Tongue (tissue), 2 donors: ENCODE measurements around the gene TVP23A. TPM values are rescaled to one million over a fixed set of nuclear protein-coding genes. Genes with fewer than 3 reads are reported as not detected.
"Not testable (repeated sequence)": the region's sequence is repeated elsewhere in the genome, so short reads cannot be mapped to it uniquely, and the experiment has no call there.

ENCODE experiments used
- DNase-seq: peaks from one replicate; pipeline ENCODE4 v3.0.0-alpha.2; 2015
- total RNA-seq: library from RNA; depleted of rRNA; stranded (reverse); fragments of >200 nt; gene quantifications from one replicate; pipeline ENCODE4 v1.2.3, GENCODE V29; 2014

TVP23A gene
- total RNA-seq, 1 donor from 2014 or later: 1.2 TPM

GRCh38 chr16:10791048-10791447 is 27.5 kb downstream of the TVP23A start:
- no peak for DNase-seq

- not testable (repeated sequence) for DNase-seq
Measured at GRCh38 chr16:10788630-10789029, 30.0 kb downstream of the TVP23A start.

GRCh38 chr16:10787304-10787703 is 31.3 kb downstream of the TVP23A start:
- no peak for DNase-seq

GRCh38 chr16:10782628-10783027 is 36.0 kb downstream of the TVP23A start:
- no peak for DNase-seq

- no peak for DNase-seq
Measured at GRCh38 chr16:10780628-10781027, 38.0 kb downstream of the TVP23A start.

GRCh38 chr16:10779908-10780307 is 38.7 kb downstream of the TVP23A start:
- DNase-seq: not testable (repeated sequence)

GRCh38 chr16:10777356-10777755 is 41.2 kb downstream of the TVP23A start:
- no peak for DNase-seq

GRCh38 chr16:10776923-10777322 is 41.7 kb downstream of the TVP23A start:
- not testable (repeated sequence) for DNase-seq

GRCh38 chr16:10776280-10776679 is 42.3 kb downstream of the TVP23A start:
- DNase-seq: no peak

- no peak for DNase-seq
Measured at GRCh38 chr16:10770907-10771306, 47.7 kb downstream of the TVP23A start.

GRCh38 chr16:10769381-10769780 is 49.2 kb downstream of the TVP23A start:
- DNase-seq: no peak

GRCh38 chr16:10767127-10767526 is 51.5 kb downstream of the TVP23A start:
- no peak for DNase-seq

GRCh38 chr16:10765772-10766171 is 52.8 kb downstream of the TVP23A start:
- no peak for DNase-seq

- DNase-seq: no peak
Measured at GRCh38 chr16:10763456-10763855, 55.1 kb downstream of the TVP23A start.

- no peak for DNase-seq
Measured at GRCh38 chr16:10762336-10763016, 56.1 kb downstream of the TVP23A start.

- no peak for DNase-seq
Measured at GRCh38 chr16:10761373-10761772, 57.2 kb downstream of the TVP23A start.

GRCh38 chr16:10760858-10761257 is 57.7 kb downstream of the TVP23A start:
- DNase-seq: no peak

- DNase-seq: no peak
Measured at GRCh38 chr16:10756574-10756973, 62.0 kb downstream of the TVP23A start.

GRCh38 chr16:10754941-10755340 is 63.7 kb downstream of the TVP23A start:
- no peak for DNase-seq

GRCh38 chr16:10753670-10754069 is 64.9 kb downstream of the TVP23A start:
- no peak for DNase-seq

- DNase-seq: peak; percentile 25
Measured at GRCh38 chr16:10752843-10753523, 65.6 kb downstream of the TVP23A start.

GRCh38 chr16:10751291-10751697 is 67.3 kb downstream of the TVP23A start:
- DNase-seq: no peak

GRCh38 chr16:10750793-10751192 is 67.8 kb downstream of the TVP23A start:
- DNase-seq: no peak

- DNase-seq: peak; percentile 77
Measured at GRCh38 chr16:10745841-10746240, 72.8 kb downstream of the TVP23A start.
